ENCODE data around the gene MSMP.

MSMP gene

DNA sequence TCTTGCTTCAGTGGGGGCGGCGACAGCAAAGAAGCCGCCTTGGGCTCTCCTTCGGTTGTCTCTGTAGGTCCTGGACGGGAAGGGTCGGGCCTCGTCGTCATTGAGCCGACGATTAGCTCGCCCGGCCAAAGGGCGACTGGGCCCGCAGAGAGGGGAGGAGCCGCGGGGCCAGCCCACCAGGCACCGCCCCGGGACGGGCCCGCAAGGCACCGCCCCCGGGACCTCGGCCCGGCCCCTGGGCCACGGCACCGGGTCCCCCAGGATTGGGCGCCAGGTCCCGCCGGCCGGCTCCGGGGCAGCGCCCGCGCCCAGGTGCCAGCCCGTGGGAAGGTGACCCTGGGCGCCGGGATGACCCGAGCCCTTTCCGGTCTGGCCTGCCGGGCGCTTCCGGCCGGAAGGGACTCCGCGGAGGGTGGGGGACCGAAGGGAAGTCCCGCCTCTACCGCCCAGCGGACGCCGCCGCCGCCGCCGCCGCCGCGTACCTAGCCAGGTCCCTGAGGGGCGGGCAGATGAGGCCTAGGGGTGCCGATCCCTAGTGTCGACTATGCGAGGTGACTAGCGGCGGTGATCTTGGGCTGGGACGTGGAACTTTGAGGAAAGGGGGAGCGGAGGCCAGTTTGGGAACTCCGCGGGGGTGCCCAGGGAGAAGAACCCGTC lies 5.1 kb downstream of the MSMP start, which contains the start of the genes GBA2 and RGP1:
TSS of gene GBA2 (minus strand) at position 371 of the 657 bp plus-strand sequence. CDS start 524 bp downstream, outside the sequence.
TSS of gene RGP1 (plus strand) at position 430 of the 657 bp plus-strand sequence. CDS start 469 bp downstream, outside the sequence.
- in situ Hi-C loops (cut with MboI; ENCODE audit: low pct_unique_long_range_greater_than_20kb, low sequenced_read_pairs), result no loop called here
- DNase-seq, result peak; percentile 64

GRCh38 chr9:35748242-35748857 lies 5.7 kb downstream of the MSMP start:
- no peak for DNase-seq
- in situ Hi-C loops (cut with MboI; ENCODE audit: low pct_unique_long_range_greater_than_20kb, low sequenced_read_pairs), result no loop called here

- in situ Hi-C loops (cut with MboI; ENCODE audit: low pct_unique_long_range_greater_than_20kb, low sequenced_read_pairs), result no loop called here
- no peak for DNase-seq
These were observed 7.5 kb downstream of the MSMP start for GRCh38 chr9:35746583-35746982.

DNA sequence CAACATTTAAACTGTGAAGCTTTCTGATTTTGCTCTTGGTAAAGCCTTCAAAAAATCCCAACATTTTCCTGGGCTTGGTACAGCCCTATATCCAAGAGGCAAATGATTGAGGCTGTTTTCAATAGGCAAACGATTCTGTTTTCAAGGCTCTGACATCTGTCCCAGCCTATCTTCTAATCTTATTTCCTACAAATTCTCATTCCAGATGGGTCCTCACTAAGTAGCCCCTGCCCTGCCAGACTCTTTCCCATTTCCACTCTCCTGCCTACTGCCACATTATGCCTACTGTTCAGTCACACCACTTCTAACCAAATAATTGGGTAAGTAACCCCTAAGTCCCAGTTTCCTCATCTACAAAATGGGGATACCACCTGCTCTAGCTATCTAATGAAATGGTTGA lies 8.5 kb downstream of the MSMP start:
- in situ Hi-C loops (cut with MboI; ENCODE audit: low pct_unique_long_range_greater_than_20kb, low sequenced_read_pairs), result no loop called here
- DNase-seq, result no peak

DNA sequence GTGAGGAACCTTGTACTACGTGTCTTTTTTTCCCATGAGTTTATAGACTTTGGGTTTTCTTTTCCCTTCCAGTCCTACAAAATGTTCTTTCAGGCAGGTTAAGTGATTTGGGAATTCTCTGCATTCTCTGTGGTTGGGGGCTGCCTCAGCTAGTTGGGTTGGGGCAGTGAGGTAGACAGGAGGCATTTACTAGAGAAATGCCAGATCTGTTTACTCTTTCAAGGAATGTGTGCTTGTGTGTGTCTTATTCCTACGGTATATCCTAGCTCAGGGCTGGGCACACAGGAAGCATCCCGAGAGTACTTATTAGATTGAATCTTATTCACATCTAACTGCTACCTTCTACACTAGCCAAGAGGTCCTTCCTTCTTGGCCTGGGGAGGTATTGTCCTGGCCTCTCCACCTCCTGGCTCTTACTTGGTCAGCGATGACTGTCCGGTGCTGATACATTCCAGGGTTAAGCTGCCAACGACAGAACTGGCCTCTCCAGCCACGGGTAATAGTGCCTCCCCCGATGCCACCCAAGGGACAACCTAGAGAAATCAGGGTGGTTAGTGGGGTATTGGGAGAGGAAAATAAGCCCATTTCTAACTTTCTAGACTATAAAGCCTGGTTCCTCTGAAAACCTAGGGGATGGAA lies 10.1 kb downstream of the MSMP start:
- DNase-seq, result no peak
- in situ Hi-C loops (cut with MboI; ENCODE audit: low pct_unique_long_range_greater_than_20kb, low sequenced_read_pairs), result no loop called here

DNA sequence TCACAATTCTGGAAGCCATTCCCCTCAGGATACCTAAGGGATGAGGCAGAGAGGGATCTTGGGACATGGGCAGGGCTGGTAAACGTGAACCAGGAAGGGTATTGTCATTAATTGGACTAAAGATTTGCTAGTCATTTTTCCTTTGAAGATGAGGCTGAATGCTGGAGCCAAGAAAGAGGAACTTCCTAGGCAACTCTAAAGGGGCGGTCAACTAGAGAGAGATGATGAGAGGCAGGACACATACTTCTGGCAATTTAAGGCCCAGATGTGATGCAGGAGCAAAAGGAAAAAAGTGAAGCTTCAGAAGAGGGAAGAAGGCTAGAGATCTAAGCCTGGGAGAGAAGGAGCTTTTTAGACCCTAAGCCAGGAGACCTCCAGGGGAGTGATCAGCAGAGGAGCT lies 10.6 kb downstream of the MSMP start:
- in situ Hi-C loops (cut with MboI; ENCODE audit: low pct_unique_long_range_greater_than_20kb, low sequenced_read_pairs), result no loop called here
- DNase-seq, result peak; percentile 53

DNA sequence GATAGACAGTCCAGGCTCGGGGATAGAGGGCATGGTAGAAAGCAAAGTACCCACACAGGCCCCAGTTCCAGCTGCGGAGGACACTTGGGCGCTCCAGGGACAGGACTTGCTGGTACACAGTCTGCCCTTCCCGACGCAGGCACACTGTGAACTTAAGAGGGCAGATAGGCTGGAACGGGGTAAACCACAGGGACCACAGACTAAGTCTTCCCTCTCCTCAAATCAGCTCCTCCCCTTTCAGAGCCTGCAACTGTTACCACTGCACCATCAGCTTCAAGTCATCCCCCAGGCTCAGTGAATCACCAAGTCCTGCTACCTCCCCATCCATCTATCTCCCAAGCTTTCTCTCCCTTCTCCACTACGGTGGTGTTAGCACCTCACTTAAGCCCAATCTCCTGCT lies 12.3 kb downstream of the MSMP start:
- no peak for DNase-seq
- in situ Hi-C loops (cut with MboI; ENCODE audit: low pct_unique_long_range_greater_than_20kb, low sequenced_read_pairs), result no loop called here

- in situ Hi-C loops (cut with MboI; ENCODE audit: low pct_unique_long_range_greater_than_20kb, low sequenced_read_pairs), result no loop called here
These were observed 13.8 kb downstream of the MSMP start for GRCh38 chr9:35740243-35740642.

GRCh38 chr9:35738924-35739323 lies 15.2 kb downstream of the MSMP start:
- in situ Hi-C loops (cut with MboI; ENCODE audit: low pct_unique_long_range_greater_than_20kb, low sequenced_read_pairs), result no loop called here
- DNase-seq, result no peak

More at GRCh38 chr9:35740243-35740642, 13.8 kb downstream of the MSMP start:
- DNase-seq, result no peak

DNA sequence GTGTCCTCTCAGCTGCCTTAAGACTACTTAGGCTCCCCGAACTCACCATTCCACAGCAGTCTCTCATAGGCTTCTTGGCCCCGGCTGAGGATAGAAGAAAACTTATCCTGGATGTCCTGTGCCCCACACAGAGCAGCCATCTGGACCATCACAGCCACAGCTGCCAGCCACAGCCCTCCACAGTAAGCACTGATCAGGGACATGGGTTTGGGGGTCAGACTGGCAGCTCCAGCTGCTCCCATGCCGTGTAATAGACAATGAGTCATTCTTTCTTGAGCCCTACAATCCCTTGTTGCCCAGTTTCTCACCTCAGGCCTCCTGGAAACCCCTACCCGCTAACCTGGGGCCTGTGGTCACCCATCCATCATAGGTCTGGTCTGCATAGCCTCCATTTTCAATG lies 15.9 kb downstream of the MSMP start:
- DNase-seq, result no peak
- in situ Hi-C loops (cut with MboI; ENCODE audit: low pct_unique_long_range_greater_than_20kb, low sequenced_read_pairs), result no loop called here

DNA sequence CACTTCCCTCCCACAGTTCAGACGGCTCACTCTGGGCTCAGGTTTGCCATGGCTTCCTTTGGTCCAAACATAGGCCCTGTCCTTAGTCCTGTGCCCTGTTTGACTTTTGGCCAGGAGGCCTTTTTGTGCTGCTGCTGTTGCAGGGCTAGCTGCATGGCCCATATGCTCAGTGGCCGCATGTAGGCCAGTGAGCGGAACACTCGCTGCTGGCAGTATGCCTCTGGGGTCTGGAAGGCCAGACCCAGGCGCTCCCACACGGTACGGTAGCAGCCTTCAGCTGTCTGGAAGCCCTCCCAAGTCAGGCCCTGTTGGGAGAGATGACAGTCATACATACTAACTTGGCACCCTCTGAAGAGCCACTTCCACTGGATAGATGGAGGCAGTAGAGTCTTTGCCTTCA lies 16.9 kb downstream of the MSMP start:
- no peak for DNase-seq
- in situ Hi-C loops (cut with MboI; ENCODE audit: low pct_unique_long_range_greater_than_20kb, low sequenced_read_pairs), result no loop called here

GRCh38 chr9:35736201-35736633 lies 17.9 kb downstream of the MSMP start:
- peak; percentile 82 for DNase-seq
- in situ Hi-C loops (cut with MboI; ENCODE audit: low pct_unique_long_range_greater_than_20kb, low sequenced_read_pairs), result no loop called here

DNA sequence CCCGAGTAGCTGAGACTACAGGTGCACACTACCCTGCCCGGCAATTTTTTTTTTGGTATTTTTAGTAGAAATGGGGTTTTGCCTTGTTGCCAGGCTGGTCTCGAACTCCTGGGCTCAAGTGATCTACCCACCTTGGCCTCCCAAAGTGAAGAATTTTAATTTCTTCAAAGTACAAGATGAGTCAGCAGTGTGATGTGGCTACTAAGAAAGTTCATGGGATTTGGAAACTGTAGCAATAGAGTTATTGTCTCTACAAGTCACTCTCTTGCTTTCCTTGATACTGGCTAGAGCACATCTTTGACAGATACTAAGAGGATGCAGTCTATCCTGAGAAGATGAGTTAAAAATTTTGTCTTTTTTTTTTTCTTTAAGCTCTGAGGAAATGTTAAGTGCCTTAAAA lies 20.0 kb downstream of the MSMP start:
- no peak for DNase-seq
- in situ Hi-C loops (cut with MboI; ENCODE audit: low pct_unique_long_range_greater_than_20kb, low sequenced_read_pairs), result no loop called here

DNA sequence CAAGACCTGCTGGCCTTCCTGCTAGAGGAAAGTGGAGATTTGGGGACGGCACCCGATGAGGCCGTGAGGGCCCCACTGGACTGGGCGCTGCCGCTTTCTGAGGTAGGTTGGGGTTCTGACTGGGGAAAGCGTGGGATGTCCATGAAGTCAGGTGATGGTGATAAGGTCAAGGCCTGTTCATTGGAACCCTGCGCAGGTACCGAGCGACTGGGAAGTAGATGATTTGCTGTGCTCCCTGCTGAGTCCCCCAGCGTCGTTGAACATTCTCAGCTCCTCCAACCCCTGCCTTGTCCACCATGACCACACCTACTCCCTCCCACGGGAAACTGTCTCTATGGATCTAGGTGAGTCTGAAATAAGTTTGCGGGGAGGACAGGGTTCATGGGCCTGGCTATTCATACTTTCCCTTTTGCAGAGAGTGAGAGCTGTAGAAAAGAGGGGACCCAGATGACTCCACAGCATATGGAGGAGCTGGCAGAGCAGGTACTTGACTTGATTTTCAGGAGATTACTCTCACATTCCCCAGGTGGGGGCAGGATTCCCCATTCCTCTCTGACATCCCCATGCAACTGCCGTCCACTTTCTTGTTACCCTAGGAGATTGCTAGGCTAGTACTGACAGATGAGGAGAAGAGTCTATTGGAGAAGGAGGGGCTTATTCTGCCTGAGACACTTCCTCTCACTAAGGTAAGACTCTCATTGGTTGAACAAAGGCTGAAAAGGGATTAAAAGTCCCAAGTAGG lies 21.1 kb downstream of the MSMP start:
- in situ Hi-C loops (cut with MboI; ENCODE audit: low pct_unique_long_range_greater_than_20kb, low sequenced_read_pairs), result no loop called here
- peak; percentile 64 for DNase-seq

DNA sequence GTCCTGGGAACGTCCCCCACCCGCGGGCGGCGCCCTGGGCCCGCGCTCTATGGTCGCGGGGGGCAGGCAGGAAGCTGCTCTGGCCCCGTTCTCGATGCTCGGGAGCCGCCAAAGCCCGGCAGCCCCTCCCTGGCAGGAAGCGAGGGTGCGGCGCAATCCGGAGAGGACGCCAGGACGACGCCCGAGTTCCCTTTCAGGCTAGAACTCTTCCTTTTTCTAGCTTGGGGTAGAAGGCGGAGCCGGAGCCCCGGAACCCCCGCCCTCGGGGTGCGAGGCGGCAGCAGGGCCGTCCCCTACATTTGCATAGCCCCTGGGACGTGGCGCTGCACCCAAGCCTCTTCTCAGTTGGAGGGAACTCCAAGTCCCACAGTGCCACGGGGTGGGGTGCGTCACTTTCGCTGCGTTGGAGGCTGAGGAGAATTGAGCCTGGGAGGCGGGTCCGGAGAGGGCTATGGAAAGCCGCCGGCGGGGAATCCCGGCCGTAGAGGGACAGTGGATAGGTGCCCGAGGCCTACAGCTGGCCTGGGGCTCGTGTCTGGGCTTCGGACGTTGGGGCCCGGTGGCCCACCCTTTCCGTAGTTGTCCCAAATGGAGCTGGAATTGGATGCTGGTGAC lies 21.8 kb downstream of the MSMP start, which contains the start of the genes CREB3 and TLN1:
TSS of gene CREB3 (plus strand) at position 482 of the 615 bp plus-strand sequence. CDS start at position 589, 107 bp downstream.
TSS of gene TLN1 (minus strand) at position 11 of the 615 bp plus-strand sequence. CDS start 6,501 bp downstream, outside the sequence.
- in situ Hi-C loops (cut with MboI; ENCODE audit: low pct_unique_long_range_greater_than_20kb, low sequenced_read_pairs), result no loop called here
- peak; percentile 99 for DNase-seq

DNA sequence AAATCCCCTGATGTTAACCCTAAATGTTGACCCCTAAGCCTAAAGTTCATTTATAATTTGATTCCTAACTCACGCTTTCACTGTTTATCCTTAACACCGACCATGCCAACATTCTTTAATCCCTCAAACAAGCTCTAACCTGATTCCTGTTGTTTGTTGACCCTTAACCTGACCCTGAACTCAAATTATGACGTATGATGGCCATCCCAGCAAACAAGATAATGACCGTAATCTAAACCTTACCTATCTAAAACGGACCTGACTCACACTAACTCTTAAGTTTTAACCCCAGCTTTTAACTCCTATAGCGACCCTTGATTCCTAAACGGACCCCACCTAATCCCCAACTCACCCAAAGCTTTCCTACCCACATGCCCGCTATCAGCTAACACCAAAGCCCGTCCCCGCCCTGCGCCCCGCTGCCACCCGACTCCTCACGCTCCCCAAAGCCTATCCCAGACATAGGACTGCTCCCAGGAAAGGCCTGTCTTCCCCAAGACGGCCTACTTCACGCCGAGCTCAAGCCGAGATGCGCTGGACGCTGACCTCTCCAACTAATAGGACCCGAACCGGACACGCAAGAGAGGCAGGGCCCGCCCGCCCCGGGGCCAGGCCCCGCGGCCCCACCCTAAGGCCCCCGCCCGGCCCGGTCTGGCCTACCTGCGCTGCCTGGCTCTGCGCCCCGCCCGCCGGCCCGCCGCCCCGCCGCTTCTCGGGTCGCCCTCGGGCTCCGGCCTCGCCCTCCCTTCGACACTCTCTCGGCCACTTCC lies 22.5 kb downstream of the MSMP start:
- in situ Hi-C loops (cut with MboI; ENCODE audit: low pct_unique_long_range_greater_than_20kb, low sequenced_read_pairs), result no loop called here
- peak; percentile 30 for DNase-seq

DNA sequence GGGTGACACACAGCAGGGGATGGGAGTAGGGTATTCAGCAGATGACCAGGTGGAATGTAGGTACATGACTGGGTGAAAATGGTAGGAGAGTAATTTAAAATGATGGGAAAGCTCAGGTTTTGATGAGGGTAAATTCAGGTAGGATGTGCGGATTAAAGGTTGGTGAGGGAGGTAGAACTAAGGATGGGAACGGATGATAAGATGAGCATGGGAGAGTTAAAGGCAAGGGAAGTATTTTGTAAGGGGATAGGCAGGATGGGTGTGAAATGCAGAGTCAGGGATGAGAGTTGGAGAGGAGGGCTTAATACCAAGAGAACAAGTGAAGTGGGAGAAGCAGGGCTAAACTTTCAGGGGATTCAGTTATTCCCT lies 23.6 kb downstream of the MSMP start:
- DNase-seq, result no peak
- in situ Hi-C loops (cut with MboI; ENCODE audit: low pct_unique_long_range_greater_than_20kb, low sequenced_read_pairs), result no loop called here
